K562 (cell line): Measurements from ENCODE around the gene STX11. TPM values are rescaled to one million over a fixed set of nuclear protein-coding genes. Genes with fewer than 3 reads are reported as not detected.

ENCODE experiments used
- ATAC-seq: fragments of 200-7000 bp; cut with Tn5 transposase; 3 replicates; pipeline ENCODE4 v1.9.1; 2020; ENCODE audit warnings: moderate library complexity
- BruUV-seq: library from RNA; stranded (reverse); fragments of 400-500 nt; replicated peaks from 2 replicates; lab custom pipeline; 2021; lab: Mats Ljungman, UMichigan
- CTCF ChIA-PET: fragments of 300-600 bp; formaldehyde crosslinking; extraction: SDS; loops from one replicate; lab custom pipeline; 2021; ENCODE audit warnings: low intra/inter-chr PET ratio; lab: Yijun Ruan, JAX
- POLR2A ChIA-PET: fragments of 300-600, 350-650 bp; sonication (Branson Sonifier 250); formaldehyde crosslinking; extraction: SDS; loops from one replicate; lab custom pipeline; 2021; ENCODE audit warnings: antibody characterized with exemption, inconsistent platforms; lab: Yijun Ruan, JAX
- DNase-seq, 4 experiments: peaks; one replicate each; pipeline versions ENCODE4 v3.0.0 to v3.0.0-alpha.2; 2011 to 2018; ENCODE audit warnings: low spot score in 3 of 4, mixed read lengths in 3 of 4; ENCODE audit errors: extremely low read depth in 1 of 4
- FAIRE-seq: peaks from 2 replicates; lab custom pipeline; 2011; peaks lifted over from hg19 to GRCh38; lab: Jason Lieb, UNC
- H2AFZ ChIP-seq: 2 replicates; pipeline ENCODE4 v1.6.0; 2011; ENCODE audit warnings: low read depth, low read length, control low read depth, inconsistent platforms
- H3K27ac ChIP-seq: fragments of 200-600 bp; 3 replicates; pipeline ENCODE4 v1.8.0; 2011; ENCODE audit warnings: low read depth, mild to moderate bottlenecking, control low read depth, inconsistent platforms, low read length, moderate library complexity, mixed read lengths; ENCODE audit errors: extremely low read depth
- H3K27me3 ChIP-seq, 2 experiments: fragments of 300-600 bp in 1 of 2; 2 replicates in 1 of 2; 3 replicates in 1 of 2; pipeline versions ENCODE4 v1.6.0 to v1.8.0; 2011; ENCODE audit warnings: inconsistent platforms in 2 of 2, low read length in 2 of 2, mild to moderate bottlenecking in 1 of 2, mixed read lengths in 1 of 2, moderate library complexity in 1 of 2; ENCODE audit not compliant: control insufficient read depth in 2 of 2, insufficient read depth in 2 of 2
- H3K36me3 ChIP-seq: fragments of 300-600 bp; 3 replicates; pipeline ENCODE4 v1.8.0; 2011; ENCODE audit warnings: mild to moderate bottlenecking, low read length, inconsistent platforms; ENCODE audit not compliant: control insufficient read depth, insufficient read depth
- H3K4me1 ChIP-seq, 2 experiments: fragments of 200-600 bp in 1 of 2; replicated peaks in 1 of 2; 2 replicates in 1 of 2; 3 replicates in 1 of 2; pipeline versions ENCODE4 v1.5.1 to v1.8.0; 2011; ENCODE audit warnings: inconsistent platforms in 2 of 2, low read length in 2 of 2, mild to moderate bottlenecking in 1 of 2, mixed read lengths in 1 of 2, moderate library complexity in 1 of 2; ENCODE audit not compliant: control insufficient read depth in 2 of 2, insufficient read depth in 2 of 2
- H3K4me2 ChIP-seq: 2 replicates; pipeline ENCODE4 v1.6.1; 2011; ENCODE audit warnings: low read length, control low read depth, inconsistent platforms, mixed read lengths; ENCODE audit not compliant: insufficient read depth
- H3K4me3 ChIP-seq: fragments of 200-600 bp; sonication (generic), shearing (Covaris generic); 2 replicates; pipeline ENCODE4 v1.5.1; 2016; ENCODE audit warnings: control low read depth, inconsistent platforms
- H3K79me2 ChIP-seq: fragments of 200-600 bp; 3 replicates; pipeline ENCODE4 v1.8.0; 2011; ENCODE audit warnings: low read length, inconsistent platforms; ENCODE audit not compliant: control insufficient read depth, insufficient read depth
- H3K9ac ChIP-seq, 2 experiments: 2 replicates each; pipeline versions ENCODE4 v1.6.0 to v1.6.1; 2011; ENCODE audit warnings: low read depth in 2 of 2, low read length in 2 of 2, control low read depth in 1 of 2, inconsistent platforms in 1 of 2, mild to moderate bottlenecking in 1 of 2, mixed read lengths in 1 of 2; ENCODE audit not compliant: insufficient read depth in 1 of 2
- H3K9me1 ChIP-seq: one replicate; pipeline ENCODE4 v1.6.0; 2011; ENCODE audit warnings: inconsistent platforms, mild to moderate bottlenecking, low read length, moderate library complexity; ENCODE audit not compliant: control insufficient read depth, insufficient read depth
- H3K9me3 ChIP-seq: replicated peaks from 2 replicates; pipeline ENCODE4 v1.5.1; 2011; ENCODE audit warnings: low read depth, low read length, inconsistent platforms; ENCODE audit not compliant: control insufficient read depth, insufficient read depth
- H4K20me1 ChIP-seq: replicated peaks from 2 replicates; pipeline ENCODE4 v1.6.1; 2011; ENCODE audit warnings: low read length, inconsistent platforms, mixed read lengths; ENCODE audit not compliant: control insufficient read depth, insufficient read depth
- CBX5 ChIP-seq: IDR thresholded peaks from 2 replicates; pipeline ENCODE4 v1.6.1; 2014; ENCODE audit warnings: low read depth, borderline replicate concordance
- CHD7 ChIP-seq: fragments of 200-600 bp; sonication (generic); IDR thresholded peaks from one replicate; pipeline ENCODE4 v1.6.1; 2012; ENCODE audit warnings: mild to moderate bottlenecking, low read depth, low read length, inconsistent platforms
- FOXA1 ChIP-seq: fragments of 450-650 bp; IDR thresholded peaks from 2 replicates; pipeline ENCODE4 v1.6.1; 2016; ENCODE audit warnings: mild to moderate bottlenecking, borderline replicate concordance
- MTA2 ChIP-seq: fragments of 450-650 bp; IDR thresholded peaks from 2 replicates; pipeline ENCODE4 v1.6.1; 2016; ENCODE audit warnings: low read depth
- PML ChIP-seq: IDR thresholded peaks from 2 replicates; pipeline ENCODE4 v1.6.1; 2012; ENCODE audit warnings: low read length, inconsistent platforms
- SP1 ChIP-seq: sonication (generic); formaldehyde crosslinking; IDR thresholded peaks from 2 replicates; pipeline ENCODE4 v1.8.1; 2022; ENCODE audit warnings: mild to moderate bottlenecking, missing genetic modification reagents
- SPI1 ChIP-seq: IDR thresholded peaks from 2 replicates; pipeline ENCODE4 v1.6.1; 2011; ENCODE audit warnings: low read depth, low read length, control low read depth, borderline replicate concordance
- ZNF133 ChIP-seq: fragments of 250-450 bp; sonication (Bioruptor Pico); IDR thresholded peaks from 2 replicates; pipeline ENCODE4 v1.4.0; 2020; ENCODE audit warnings: mild to moderate bottlenecking
- ZNF780A ChIP-seq: fragments of 250-450 bp; sonication (Bioruptor Pico); IDR thresholded peaks from 2 replicates; pipeline ENCODE4 v1.5.0; 2021; ENCODE audit warnings: mild to moderate bottlenecking
- WGBS: fragments of 100-300 bp; shearing (Covaris generic); methylation state at CpG from one replicate; pipeline ENCODE4 v1.1.6; 2016; ENCODE audit warnings: low coverage, mixed read lengths; ENCODE audit not compliant: insufficient coverage; ENCODE audit errors: missing lambda C conversion rate; 5-methylcytosine and 5-hydroxymethylcytosine counted together
- in situ Hi-C: fragments of 300-500 bp; cut with MboI; formaldehyde crosslinking; loops from 4 replicates; pipeline ENCODE4 v1.15.0; 2018; ENCODE audit warnings: inconsistent platforms, mixed read lengths
- intact Hi-C: fragments of 100-400 bp; cut with micrococcal nuclease; formaldehyde crosslinking; loops from 2 replicates; pipeline ENCODE4 v1.14.2; 2022
- polyA plus RNA-seq, 8 experiments: library from polyadenylated mRNA; depleted of rRNA in 4 of 8; stranded (reverse) in 5 of 8; unstranded in 3 of 8; fragments of >200 nt; fragmentation: Nextera tagmentation in 2 of 8; fragmentation: Illumina TruSeq in 1 of 8; extraction: Ambion mirVana in 2 of 8; extraction: Trizol in 1 of 8; gene quantifications; 2 replicates each; pipeline versions ENCODE4 v1.2.1 to v1.2.3, GENCODE V29; 2011 to 2014; ENCODE audit warnings: inconsistent platforms in 1 of 8, missing spikeins in 1 of 8
- total RNA-seq, 7 experiments: library from RNA; depleted of rRNA in 6 of 7; stranded (reverse); fragments of >200 nt in 6 of 7; fragmentation: Illumina TruSeq in 2 of 7; extraction: Trizol in 2 of 7; gene quantifications; 2 replicates each; pipeline versions ENCODE4 v1.2.1 to v1.2.3, GENCODE V29; 2011 to 2021; ENCODE audit warnings: low replicate concordance in 1 of 7

The STX11 gene
- total and polyA plus RNA-seq, 9 of the 15 experiments (the other 6 are each of a cell fraction or from before 2014, with no cell fraction given), result 0.06 to 0.73 (median 0.40) TPM

GRCh38 chr6:144159223-144159622 is 8.9 kb downstream of the STX11 start:
- intact Hi-C loops, result no loop called here
- in situ Hi-C loops, result no loop called here
- no peak overlapping the region for H3K9ac ChIP-seq

More at GRCh38 chr6:144159223-144159622, 8.9 kb downstream of the STX11 start:
- peaks cover 2 to 4% of the 10 kb centered on the region in 2 experiments; a peak in 2 of 5 replicates for H3K27me3 ChIP-seq
- H3K36me3 ChIP-seq, result no peaks in the 10 kb centered on the region
- FAIRE-seq, result no peak
- H3K79me2 ChIP-seq, result no peaks in the 10 kb centered on the region
- DNase-seq, result no peak
- H3K27ac ChIP-seq, result no peak overlapping the region
- no peak for ATAC-seq
- H3K4me3 ChIP-seq, result no peak overlapping the region
- BruUV-seq, result no TSS peak
- no peak overlapping the region for H2AFZ ChIP-seq
- TF ChIP-seq MTA2 (no peak), SP1 (CRISPR knock-in tag) (no peak), CBX5 (no peak), FOXA1 (no peak), ZNF133 (CRISPR knock-in tag) (no peak), PML (no peak), CHD7 (no peak), ZNF780A (no peak), SPI1 (no peak)
- POLR2A ChIA-PET, result interaction anchor here (0.6 kb wide), 2 partner anchors 16 to 202 kb away, joined by 3 read pairs; no protein-coding TSS in a partner anchor
- no peaks in the 10 kb centered on the region for H3K4me1 ChIP-seq
- CTCF ChIA-PET, result no interaction called here
- no peaks in the 10 kb centered on the region for H3K9me3 ChIP-seq
- no peaks in the 10 kb centered on the region for H3K9me1 ChIP-seq
- no peaks in the 10 kb centered on the region for H4K20me1 ChIP-seq
- 7% methylated on average over 5 of the region's 5 CpGs for WGBS
- H3K4me2 ChIP-seq, result no peak overlapping the region
